ENCODE results near the gene TTC39B. TPM values are rescaled to one million over a fixed set of nuclear protein-coding genes. Genes with fewer than 3 reads are reported as not detected.

Gene TTC39B
- total RNA-seq, 2 donors from 2014 or later: 32.4 to 34.2 TPM

- ATAC-seq (peak; percentile 97 to 100), DNase-seq (ENCODE audit: low spot score in 2 of 2) (peak in 1 of 2 donors; percentile 12)
- Mint-ChIP-seq H3K36me3 (peaks cover 20 to 48% of the 10 kb centered on the region in 2 donors), H3K27ac (peak overlapping the region in 1 of 2 donors; percentile 50), H3K9me3 (peaks cover 0 to 3% of the 10 kb centered on the region in 2 donors)
Measured at GRCh38 chr9:15191378-15191777, 115.6 kb downstream of the TTC39B start.

GRCh38 chr9:15189481-15189880 lies 117.5 kb downstream of the TTC39B start:
- no peaks in the 10 kb centered on the region for H3K9me3 Mint-ChIP-seq
- no peak overlapping the region for H3K27ac Mint-ChIP-seq
- no peak for ATAC-seq
- no peak for DNase-seq (ENCODE audit: low spot score in 2 of 2)
- peaks cover 22 to 46% of the 10 kb centered on the region in 2 donors for H3K36me3 Mint-ChIP-seq

DNA sequence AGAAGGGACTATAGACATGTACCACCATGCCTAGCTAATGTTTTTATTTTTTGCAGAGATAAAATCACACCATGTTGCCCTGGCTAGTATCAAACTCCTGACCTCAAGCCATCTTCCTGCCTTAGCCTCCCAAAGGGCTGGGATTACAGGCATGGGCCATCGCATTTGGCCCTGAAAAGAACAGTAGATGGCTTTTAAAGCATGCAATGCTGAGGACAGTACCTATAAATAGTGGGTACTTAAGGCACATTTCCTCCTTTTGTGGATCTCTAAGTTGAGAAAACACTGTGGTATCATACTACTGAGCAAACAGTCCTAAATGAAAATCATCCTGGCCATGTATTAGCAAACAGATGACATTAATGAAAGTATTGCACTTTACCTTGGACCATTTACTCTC lies 119.4 kb downstream of the TTC39B start:
- H3K27ac Mint-ChIP-seq: no peak overlapping the region
- DNase-seq (ENCODE audit: low spot score in 2 of 2): no peak
- H3K9me3 Mint-ChIP-seq: no peaks in the 10 kb centered on the region
- H3K36me3 Mint-ChIP-seq: peaks cover 22 to 46% of the 10 kb centered on the region in 2 donors
- no peak for ATAC-seq

GRCh38 chr9:15182730-15183129 lies 124.3 kb downstream of the TTC39B start:
- Mint-ChIP-seq H3K27ac (no peak overlapping the region), H3K9me3 (no peaks in the 10 kb centered on the region), H3K36me3 (peaks cover 9 to 35% of the 10 kb centered on the region in 2 donors)
- DNase-seq (ENCODE audit: low spot score in 2 of 2): no peak
- no peak for ATAC-seq

DNA sequence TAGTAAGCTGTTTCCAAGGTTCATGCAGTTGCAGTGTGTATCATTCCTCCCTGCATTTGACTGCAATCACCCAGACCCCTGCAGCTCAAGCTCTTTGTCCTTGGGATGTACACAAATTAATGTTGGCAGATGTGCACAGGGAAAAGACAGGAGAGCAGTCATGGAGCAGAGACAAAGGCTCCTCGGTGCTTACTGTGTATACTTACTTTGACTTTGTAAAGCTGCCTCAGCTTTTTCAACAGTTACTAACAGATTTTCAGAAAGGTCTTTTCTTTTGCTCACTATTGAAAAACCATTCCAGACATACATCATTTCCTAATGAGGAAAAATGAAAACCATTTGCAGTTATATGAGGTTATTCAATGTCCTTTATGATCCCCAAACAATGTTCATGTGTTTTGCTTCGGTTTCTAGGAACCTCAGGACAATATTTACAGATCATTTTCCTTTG lies 124.9 kb downstream of the TTC39B start:
- ATAC-seq (no peak), DNase-seq (ENCODE audit: low spot score in 2 of 2) (no peak)
- peaks cover 9 to 35% of the 10 kb centered on the region in 2 donors for H3K36me3 Mint-ChIP-seq
- H3K9me3 Mint-ChIP-seq: no peaks in the 10 kb centered on the region
- H3K27ac Mint-ChIP-seq: no peak overlapping the region

- Mint-ChIP-seq H3K36me3 (peaks cover 0 to 38% of the 10 kb centered on the region in 2 donors), H3K27ac (peak overlapping the region in 1 of 2 donors; percentile 22), H3K9me3 (no peaks in the 10 kb centered on the region)
- ATAC-seq (peak in 1 of 2 donors; percentile 71), DNase-seq (ENCODE audit: low spot score in 2 of 2) (no peak)
Measured at GRCh38 chr9:15180124-15180523, 126.9 kb downstream of the TTC39B start.

- Mint-ChIP-seq H3K9me3 (no peaks in the 10 kb centered on the region), H3K27ac (no peak overlapping the region), H3K36me3 (peaks cover 9 to 38% of the 10 kb centered on the region in 2 donors)
- ATAC-seq: no peak
- DNase-seq (ENCODE audit: low spot score in 2 of 2): no peak
Measured at GRCh38 chr9:15178631-15179030, 128.4 kb downstream of the TTC39B start.

DNA sequence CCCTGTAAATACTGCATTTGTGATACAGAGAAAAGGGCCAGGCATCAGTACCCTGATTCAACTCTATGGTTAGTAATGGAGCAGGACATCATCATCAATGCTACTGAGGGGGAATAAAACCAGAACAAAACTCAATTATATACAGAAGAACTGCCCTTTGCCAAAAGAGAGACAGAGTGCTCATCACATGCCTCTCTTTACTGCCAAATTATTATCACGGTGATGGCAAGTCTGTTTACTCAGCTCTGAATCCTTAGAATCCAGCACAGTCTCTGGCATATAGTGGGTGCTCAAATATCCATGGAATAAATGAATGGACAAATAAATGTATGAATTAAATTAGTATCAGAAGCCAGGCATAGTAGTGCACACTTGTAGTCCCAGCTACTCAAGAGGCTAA lies 130.2 kb downstream of the TTC39B start:
- DNase-seq (ENCODE audit: low spot score in 2 of 2) (no peak), ATAC-seq (no peak)
- H3K27ac Mint-ChIP-seq: no peak overlapping the region
- H3K9me3 Mint-ChIP-seq: no peaks in the 10 kb centered on the region
- H3K36me3 Mint-ChIP-seq: peaks cover 11 to 34% of the 10 kb centered on the region in 2 donors

GRCh38 chr9:15163931-15164330 lies 143.1 kb downstream of the TTC39B start:
- H3K9me3 Mint-ChIP-seq: no peaks in the 10 kb centered on the region
- ATAC-seq (no peak), DNase-seq (ENCODE audit: low spot score in 2 of 2) (no peak)

DNA sequence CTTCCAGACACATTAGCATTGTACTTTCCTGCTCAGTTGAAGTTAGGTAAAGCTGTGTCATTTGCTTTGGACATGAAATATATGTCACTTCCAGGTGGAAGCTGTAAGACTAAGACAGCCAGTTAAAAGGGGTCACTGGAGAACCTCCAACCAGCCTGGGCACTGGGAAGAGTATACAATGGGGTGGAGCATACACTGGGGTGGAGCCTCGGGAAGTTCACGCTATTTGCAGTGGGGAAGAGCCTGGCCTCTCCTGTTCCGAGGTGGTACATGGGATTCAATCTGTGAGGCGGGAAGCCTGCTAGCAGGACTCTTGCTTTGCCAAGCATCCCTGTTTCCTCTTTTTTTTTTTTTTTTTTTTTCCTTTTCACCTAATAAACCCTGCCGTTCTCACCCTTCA lies 145.3 kb downstream of the TTC39B start:
- no peaks in the 10 kb centered on the region for H3K36me3 Mint-ChIP-seq
- DNase-seq (ENCODE audit: low spot score in 2 of 2): no peak
- no peak overlapping the region for H3K27ac Mint-ChIP-seq
- ATAC-seq: no peak
- H3K9me3 Mint-ChIP-seq: no peaks in the 10 kb centered on the region

More at GRCh38 chr9:15163931-15164330, 143.1 kb downstream of the TTC39B start:
- H3K27ac Mint-ChIP-seq: no peak overlapping the region
- no peaks in the 10 kb centered on the region for H3K36me3 Mint-ChIP-seq

- ATAC-seq (no peak), DNase-seq (ENCODE audit: low spot score in 2 of 2) (no peak)
- H3K27ac Mint-ChIP-seq: peak overlapping the region in 1 of 2 donors; percentile 50
- H3K36me3 Mint-ChIP-seq: no peaks in the 10 kb centered on the region
- H3K9me3 Mint-ChIP-seq: no peaks in the 10 kb centered on the region
Measured at GRCh38 chr9:15160673-15161072, 146.3 kb downstream of the TTC39B start.

- H3K27ac Mint-ChIP-seq: no peak overlapping the region
- H3K36me3 Mint-ChIP-seq: no peaks in the 10 kb centered on the region
- no peaks in the 10 kb centered on the region for H3K9me3 Mint-ChIP-seq
- ATAC-seq (no peak), DNase-seq (ENCODE audit: low spot score in 2 of 2) (no peak)
Measured at GRCh38 chr9:15158064-15158463, 149.0 kb downstream of the TTC39B start.

DNA sequence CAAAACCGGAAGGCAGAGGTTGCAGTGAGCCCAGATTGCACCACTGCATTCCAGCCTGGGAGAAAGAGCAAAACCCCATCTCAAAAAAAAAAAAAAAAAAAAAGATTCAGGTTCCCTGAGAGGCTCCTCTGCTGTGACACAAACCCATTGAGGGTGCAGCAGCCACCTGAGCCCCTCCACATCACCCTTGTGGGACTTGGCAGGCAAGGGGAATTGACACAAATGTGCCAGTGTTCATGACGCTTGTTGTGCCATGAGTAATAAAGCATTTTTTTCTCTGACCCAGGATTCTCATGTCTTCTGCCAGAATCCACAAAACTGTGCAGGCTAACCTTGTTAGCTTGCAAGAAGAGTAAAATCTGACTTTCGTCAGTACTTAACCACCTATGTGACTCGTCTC lies 149.6 kb downstream of the TTC39B start:
- Mint-ChIP-seq H3K9me3 (no peaks in the 10 kb centered on the region), H3K36me3 (no peaks in the 10 kb centered on the region), H3K27ac (no peak overlapping the region)
- peak in 1 of 2 donors; percentile 20 for ATAC-seq
- no peak for DNase-seq (ENCODE audit: low spot score in 2 of 2)

DNA sequence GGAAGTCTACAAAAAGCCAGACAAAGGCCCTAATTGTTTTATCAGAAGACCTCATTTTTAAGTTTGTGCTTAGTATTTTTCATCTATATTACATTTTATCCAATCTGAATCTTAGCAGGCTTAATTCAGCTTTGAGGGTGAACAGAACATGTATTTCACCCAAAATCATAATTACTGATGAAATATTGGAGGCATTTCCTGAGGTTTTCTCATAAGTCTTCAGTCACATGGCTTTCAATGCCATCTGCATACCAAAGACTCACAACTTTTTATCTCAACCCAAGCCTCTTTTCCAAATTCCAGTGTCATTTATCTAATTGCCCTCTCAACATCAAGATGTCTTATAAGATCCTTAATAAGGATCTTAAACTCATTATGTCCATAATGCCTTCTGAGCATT lies 150.8 kb downstream of the TTC39B start:
- Mint-ChIP-seq H3K27ac (no peak overlapping the region), H3K36me3 (no peaks in the 10 kb centered on the region), H3K9me3 (no peaks in the 10 kb centered on the region)
- ATAC-seq: no peak
- no peak for DNase-seq (ENCODE audit: low spot score in 2 of 2)

GRCh38 chr9:15155826-15156225 lies 151.2 kb downstream of the TTC39B start:
- DNase-seq (ENCODE audit: low spot score in 2 of 2) (no peak), ATAC-seq (no peak)
- Mint-ChIP-seq H3K36me3 (no peaks in the 10 kb centered on the region), H3K9me3 (no peaks in the 10 kb centered on the region), H3K27ac (no peak overlapping the region)

GRCh38 chr9:15155323-15155722 lies 151.7 kb downstream of the TTC39B start:
- ATAC-seq (no peak), DNase-seq (ENCODE audit: low spot score in 2 of 2) (no peak)
- Mint-ChIP-seq H3K27ac (no peak overlapping the region), H3K9me3 (no peaks in the 10 kb centered on the region), H3K36me3 (no peaks in the 10 kb centered on the region)

- DNase-seq (ENCODE audit: low spot score in 2 of 2): no peak
- H3K9me3 Mint-ChIP-seq: no peaks in the 10 kb centered on the region
- ATAC-seq: no peak
- no peak overlapping the region for H3K27ac Mint-ChIP-seq
- H3K36me3 Mint-ChIP-seq: no peaks in the 10 kb centered on the region
Measured at GRCh38 chr9:15154677-15155076, 152.3 kb downstream of the TTC39B start.

DNA sequence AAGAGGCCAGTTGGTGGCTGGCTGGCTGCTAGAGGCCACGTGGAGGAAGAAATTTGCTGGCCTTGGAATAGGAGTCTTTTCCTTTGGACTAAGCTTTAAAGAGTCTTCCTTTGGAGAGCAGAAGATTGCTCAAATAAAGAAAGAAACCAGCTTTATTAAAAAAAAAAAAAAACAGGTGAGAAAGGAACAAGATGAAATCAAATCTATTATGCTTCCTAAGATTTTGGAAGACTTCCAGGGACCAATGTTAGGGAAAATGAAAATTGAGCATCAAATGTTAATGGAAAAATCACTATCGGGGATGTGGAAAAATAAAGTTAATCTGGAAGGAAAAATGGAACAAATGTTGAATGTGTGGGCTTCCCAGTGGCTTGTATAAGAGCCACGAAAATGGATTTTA lies 153.1 kb downstream of the TTC39B start:
- no peak for DNase-seq (ENCODE audit: low spot score in 2 of 2)

DNA sequence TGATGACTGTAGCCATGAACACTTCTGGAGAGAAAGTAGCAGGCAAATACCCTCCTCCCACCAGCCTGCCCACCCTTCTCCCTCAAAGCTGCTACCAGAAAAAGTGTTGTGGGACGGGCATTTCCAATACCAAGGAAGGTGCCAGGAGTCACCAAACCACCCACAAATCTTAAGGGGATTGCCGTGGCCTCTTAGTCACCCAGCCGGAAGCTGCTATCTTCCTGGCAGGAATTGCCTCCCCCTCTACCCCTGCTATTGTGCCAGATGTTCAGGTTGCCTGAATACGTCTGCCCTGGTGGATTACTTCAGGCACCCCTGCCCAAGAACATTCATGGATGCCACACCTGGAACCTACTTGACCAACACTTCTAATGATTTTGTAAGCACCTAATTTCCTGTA lies 156.1 kb downstream of the TTC39B start:
- no peak overlapping the region for H3K27ac Mint-ChIP-seq
- ATAC-seq (no peak), DNase-seq (ENCODE audit: low spot score in 2 of 2) (no peak)
- no peaks in the 10 kb centered on the region for H3K36me3 Mint-ChIP-seq
- no peaks in the 10 kb centered on the region for H3K9me3 Mint-ChIP-seq

More for the DNA sequence above, 153.1 kb downstream of the TTC39B start:
- no peaks in the 10 kb centered on the region for H3K9me3 Mint-ChIP-seq
- H3K36me3 Mint-ChIP-seq: no peaks in the 10 kb centered on the region
- no peak for ATAC-seq
- no peak overlapping the region for H3K27ac Mint-ChIP-seq

Data from activated naive CD4-positive, alpha-beta T cell treated with anti-CD3 and anti-CD28 coated beads, Interleukin-2, amount 50 U/mL, for 72 hours (primary cell).